Endothelial cell of umbilical vein (primary cell): ENCODE data around the gene MGAT4A.

Experiments
- EZH2 ChIP-seq: IDR thresholded peaks from 2 replicates; pipeline ENCODE4 v1.6.1; 2012; ENCODE audit warnings: borderline replicate concordance, low read depth, mild to moderate bottlenecking, moderate library complexity, low read length, inconsistent platforms; ENCODE audit not compliant: severe bottlenecking
- MYC ChIP-seq: IDR thresholded peaks from one replicate; pipeline ENCODE4 v1.6.1; 2011; ENCODE audit warnings: mild to moderate bottlenecking, low read depth, low read length
- TF ChIP-seq, protein P1 (sequence below), 2 donors: IDR thresholded peaks; 1 replicate in 1 of 2; 2 replicates in 1 of 2; pipeline ENCODE4 v1.5.1; 2011; ENCODE audit warnings: low read length in 2 of 2, mild to moderate bottlenecking in 2 of 2, moderate library complexity in 2 of 2, control low read depth in 1 of 2, inconsistent platforms in 1 of 2, low read depth in 1 of 2; ENCODE audit not compliant: insufficient read depth in 1 of 2; ENCODE audit errors: extremely low read depth in 1 of 2
- TF ChIP-seq, protein P2 (sequence below): IDR thresholded peaks from 2 replicates; pipeline ENCODE4 v1.6.1; 2011; ENCODE audit not compliant: insufficient read depth, insufficient read length

DNA sequence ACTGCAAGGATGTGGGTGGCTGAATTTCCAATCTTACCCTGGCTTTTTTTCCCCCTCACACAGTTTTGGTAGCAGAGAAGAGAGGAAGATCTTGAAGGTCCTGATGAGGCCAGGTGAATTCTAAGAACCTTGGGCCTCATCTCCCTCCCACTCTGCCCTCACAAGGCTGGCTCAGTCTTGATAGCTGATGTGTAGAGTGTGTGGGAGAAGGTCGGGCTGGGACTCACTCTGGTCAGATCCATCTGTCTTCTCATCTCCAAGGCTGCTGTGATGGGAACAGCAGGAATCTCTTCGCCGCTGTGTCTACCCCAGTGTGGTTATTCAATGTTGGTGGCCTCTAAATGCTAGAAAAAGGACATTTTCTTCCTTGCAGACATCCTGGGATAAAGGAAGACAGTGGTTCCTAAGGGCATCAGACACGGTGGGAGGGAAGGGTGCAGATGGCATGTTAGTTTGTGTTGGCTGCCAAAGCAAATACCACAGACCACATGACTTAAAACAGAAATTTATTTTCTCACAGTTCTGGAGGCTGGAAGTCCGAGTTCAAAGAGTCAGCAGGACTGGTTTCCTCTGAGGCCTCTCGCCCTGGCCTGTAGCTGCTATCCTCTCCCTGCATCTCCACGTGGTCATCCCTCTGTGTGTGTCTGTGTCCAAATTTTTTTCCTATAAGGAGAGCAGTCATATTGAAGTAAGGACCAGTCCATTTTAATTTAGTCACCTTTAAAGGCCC lies 37.6 kb upstream of the MGAT4A start:
- TF ChIP-seq, protein P1, sequence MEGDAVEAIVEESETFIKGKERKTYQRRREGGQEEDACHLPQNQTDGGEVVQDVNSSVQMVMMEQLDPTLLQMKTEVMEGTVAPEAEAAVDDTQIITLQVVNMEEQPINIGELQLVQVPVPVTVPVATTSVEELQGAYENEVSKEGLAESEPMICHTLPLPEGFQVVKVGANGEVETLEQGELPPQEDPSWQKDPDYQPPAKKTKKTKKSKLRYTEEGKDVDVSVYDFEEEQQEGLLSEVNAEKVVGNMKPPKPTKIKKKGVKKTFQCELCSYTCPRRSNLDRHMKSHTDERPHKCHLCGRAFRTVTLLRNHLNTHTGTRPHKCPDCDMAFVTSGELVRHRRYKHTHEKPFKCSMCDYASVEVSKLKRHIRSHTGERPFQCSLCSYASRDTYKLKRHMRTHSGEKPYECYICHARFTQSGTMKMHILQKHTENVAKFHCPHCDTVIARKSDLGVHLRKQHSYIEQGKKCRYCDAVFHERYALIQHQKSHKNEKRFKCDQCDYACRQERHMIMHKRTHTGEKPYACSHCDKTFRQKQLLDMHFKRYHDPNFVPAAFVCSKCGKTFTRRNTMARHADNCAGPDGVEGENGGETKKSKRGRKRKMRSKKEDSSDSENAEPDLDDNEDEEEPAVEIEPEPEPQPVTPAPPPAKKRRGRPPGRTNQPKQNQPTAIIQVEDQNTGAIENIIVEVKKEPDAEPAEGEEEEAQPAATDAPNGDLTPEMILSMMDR (IDR thresholded peaks at IDR 0.05; ENCODE audit: extremely low read depth in 1 of 2, insufficient read depth in 1 of 2, low read depth in 1 of 2, low read length in 2 of 2), result no peak
- TF ChIP-seq MYC, result peak; percentile 64
- no peak for TF ChIP-seq EZH2
- TF ChIP-seq, protein P2, sequence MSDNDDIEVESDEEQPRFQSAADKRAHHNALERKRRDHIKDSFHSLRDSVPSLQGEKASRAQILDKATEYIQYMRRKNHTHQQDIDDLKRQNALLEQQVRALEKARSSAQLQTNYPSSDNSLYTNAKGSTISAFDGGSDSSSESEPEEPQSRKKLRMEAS, result peak; percentile 83
